A673 (cell line): ENCODE measurements around the gene DPYSL5. TPM values are rescaled to one million over a fixed set of nuclear protein-coding genes. Genes with fewer than 3 reads are reported as not detected.

Experiments
- BruUV-seq: library from RNA; stranded (reverse); fragments of 400-500 nt; replicated peaks from 2 replicates; lab custom pipeline; 2021; lab: Mats Ljungman, UMichigan
- CTCF ChIA-PET: fragments of 300-600 bp; sonication (Branson Sonifier 250); formaldehyde crosslinking; loops from one replicate; lab custom pipeline; 2022; ENCODE audit warnings: antibody characterized with exemption; lab: Charles Lee
- POLR2A ChIA-PET: fragments of 300-600 bp; sonication (Branson Sonifier 250); formaldehyde crosslinking; loops from one replicate; lab custom pipeline; 2022; ENCODE audit warnings: antibody characterized with exemption; ENCODE audit not compliant: low non-redundant PET; lab: Charles Lee
- DNase-seq: peaks from one replicate; pipeline ENCODE4 v3.0.0-alpha.2; 2015; ENCODE audit warnings: low spot score
- H3K27ac ChIP-seq: fragments of 200-600 bp; sonication (generic); 2 replicates; pipeline ENCODE4 v1.5.1; 2016; ENCODE audit warnings: mixed run types, low read depth, mild to moderate bottlenecking, mixed read lengths, antibody characterized with exemption, low read length; ENCODE audit not compliant: poor library complexity, severe bottlenecking
- H3K27me3 ChIP-seq: fragments of 200-600 bp; sonication (generic); replicated peaks from 2 replicates; pipeline ENCODE4 v1.6.1; 2017; ENCODE audit warnings: mixed run types, low read depth, mild to moderate bottlenecking, mixed read lengths, antibody characterized with exemption, low read length; ENCODE audit not compliant: insufficient read depth, poor library complexity
- H3K36me3 ChIP-seq: fragments of 200-600 bp; sonication (generic); 2 replicates; pipeline ENCODE4 v1.6.1; 2016; ENCODE audit warnings: mixed run types, mild to moderate bottlenecking, mixed read lengths, antibody characterized with exemption, low read length; ENCODE audit not compliant: insufficient read depth, poor library complexity, severe bottlenecking
- H3K4me1 ChIP-seq: fragments of 200-600 bp; sonication (generic); 2 replicates; pipeline ENCODE4 v1.6.1; 2017; ENCODE audit warnings: mixed run types, mild to moderate bottlenecking, mixed read lengths, antibody characterized with exemption, low read length; ENCODE audit not compliant: insufficient read depth, poor library complexity, severe bottlenecking
- H3K4me3 ChIP-seq: fragments of 200-600 bp; sonication (generic); 2 replicates; pipeline ENCODE4 v1.5.1; 2016; ENCODE audit warnings: low read depth, mixed run types, mild to moderate bottlenecking, mixed read lengths, low read length; ENCODE audit not compliant: poor library complexity, severe bottlenecking
- H3K9me3 ChIP-seq: fragments of 200-600 bp; sonication (generic); 2 replicates; pipeline ENCODE4 v1.6.1; 2016; ENCODE audit warnings: mixed run types, low read depth, mild to moderate bottlenecking, mixed read lengths, antibody characterized with exemption, low read length; ENCODE audit not compliant: poor library complexity, severe bottlenecking
- CTCF ChIP-seq: fragments of 300-800, 200-600 bp; sonication (generic); conservative IDR thresholded peaks from 2 replicates; pipeline ENCODE4 v1.5.1; 2017; ENCODE audit warnings: low read depth, mild to moderate bottlenecking, antibody characterized with exemption, low read length, moderate library complexity, mixed read lengths
- EZH2 ChIP-seq: fragments of 200-600 bp; sonication (generic); IDR thresholded peaks from 2 replicates; pipeline ENCODE4 v1.6.1; 2017; ENCODE audit warnings: borderline replicate concordance, low read depth, mild to moderate bottlenecking, mixed read lengths, antibody characterized with exemption, low read length; ENCODE audit not compliant: poor library complexity, severe bottlenecking
- intact Hi-C: fragments of 100-400 bp; cut with micrococcal nuclease; formaldehyde crosslinking; loops from one replicate; pipeline ENCODE4 v1.10.0; 2022; ENCODE audit not compliant: unreplicated experiment
- total RNA-seq: library from RNA; stranded (reverse); gene quantifications from 2 replicates; pipeline ENCODE4 v1.2.3, GENCODE V29; 2021

DPYSL5 gene
- total RNA-seq, 1 experiment from 2014 or later = 110 TPM

GRCh38 chr2:26887151-26887550 is 39.2 kb downstream of the DPYSL5 start:
- ChIA-PET POLR2A (no interaction called here), CTCF (no interaction called here)
- Histone ChIP-seq H3K4me1 (no peaks in the 10 kb centered on the region), H3K4me3 (no peak overlapping the region), H3K36me3 (no peaks in the 10 kb centered on the region), H3K27me3 (no peaks in the 10 kb centered on the region), H3K27ac (no peak overlapping the region), H3K9me3 (no peaks in the 10 kb centered on the region)
- intact Hi-C loops = no loop called here
- no peak for DNase-seq
- no TSS peak for BruUV-seq
- TF ChIP-seq CTCF (no peak), EZH2 (no peak)

GRCh38 chr2:26889796-26890195 is 41.9 kb downstream of the DPYSL5 start:
- ChIA-PET CTCF (no interaction called here), POLR2A (no interaction called here)
- H3K27ac ChIP-seq = no peak overlapping the region
- BruUV-seq = no TSS peak
- peaks cover under 1% of the 10 kb centered on the region for H3K9me3 ChIP-seq
- H3K4me1 ChIP-seq = no peaks in the 10 kb centered on the region
- no peaks in the 10 kb centered on the region for H3K27me3 ChIP-seq
- H3K4me3 ChIP-seq = no peak overlapping the region
- intact Hi-C loops = no loop called here
- no peak for TF ChIP-seq CTCF
- TF ChIP-seq EZH2 = no peak
- H3K36me3 ChIP-seq = no peaks in the 10 kb centered on the region
- no peak for DNase-seq

- TF ChIP-seq EZH2 = no peak
- TF ChIP-seq CTCF = no peak
These were observed 42.5 kb downstream of the DPYSL5 start for GRCh38 chr2:26890341-26891000.

More at GRCh38 chr2:26890341-26891000, 42.5 kb downstream of the DPYSL5 start:
- intact Hi-C loops = no loop called here
- H3K4me1 ChIP-seq = no peaks in the 10 kb centered on the region
- CTCF ChIA-PET = no interaction called here
- H3K9me3 ChIP-seq = peaks cover 7% of the 10 kb centered on the region
- DNase-seq = no peak
- H3K27ac ChIP-seq = no peak overlapping the region
- H3K4me3 ChIP-seq = no peak overlapping the region
- H3K36me3 ChIP-seq = no peaks in the 10 kb centered on the region
- no peaks in the 10 kb centered on the region for H3K27me3 ChIP-seq
- no TSS peak for BruUV-seq
- POLR2A ChIA-PET = no interaction called here
